ENCODE data around the gene HS1BP3. TPM values are rescaled to one million over a fixed set of nuclear protein-coding genes. Genes with fewer than 3 reads are reported as not detected.

HS1BP3 gene
- total RNA-seq, 1 experiment from 2014 or later, result 19.6 TPM

- no peaks in the 10 kb centered on the region for H3K79me2 ChIP-seq (ENCODE audit: low read length)
- H3K9ac ChIP-seq (ENCODE audit: low read length), result no peak overlapping the region
- H3K27me3 ChIP-seq (ENCODE audit: low read length), result no peaks in the 10 kb centered on the region
- no peaks in the 10 kb centered on the region for H3K36me3 ChIP-seq (ENCODE audit: low read depth, low read length)
- H3K27ac ChIP-seq (ENCODE audit: low read length), result no peak overlapping the region
- no peak for TF ChIP-seq CTCF (conservative IDR thresholded peaks at IDR 0.05; ENCODE audit: low read depth, low read length)
- TF ChIP-seq EZH2 (IDR thresholded peaks at IDR 0.05; ENCODE audit: low read length, unreplicated experiment), result no peak
- TF ChIP-seq EZH2phosphoT487 (IDR thresholded peaks at IDR 0.05; ENCODE audit: borderline replicate concordance, low read length), result no peak
- H3F3A ChIP-seq (ENCODE audit: low read length, unreplicated experiment), result no peaks in the 10 kb centered on the region
- peak overlapping the region; percentile 9 for H3K4me2 ChIP-seq (ENCODE audit: low read length)
- ATAC-seq (no peak), DNase-seq (peak; percentile 59)
- no peak overlapping the region for H2AFZ ChIP-seq (ENCODE audit: low read length)
- POLR2A ChIA-PET (ENCODE audit: unreplicated experiment), result no interaction called here
- no peaks in the 10 kb centered on the region for H3K9me2 ChIP-seq (replicated peaks; ENCODE audit: low read length)
- CTCF ChIA-PET, result interaction anchor here (0.5 to 2.0 kb wide), 4 partner anchors 188 to 328 kb away, joined by 5 to 17 read pairs (median 10); partner anchors contain the start of gene RHOB
- no peaks in the 10 kb centered on the region for H4K20me1 ChIP-seq (ENCODE audit: low read length)
- peaks cover 19% of the 10 kb centered on the region for H3K4me1 ChIP-seq (ENCODE audit: insufficient read depth, low read length)
- no peak overlapping the region for H3K4me3 ChIP-seq (ENCODE audit: low read length)
- intact Hi-C loops (cut with micrococcal nuclease), result loop anchor here (1.0 to 2.0 kb wide), 2 partner anchors 34 to 223 kb away; no protein-coding TSS in a partner anchor
- H3K9me3 ChIP-seq (ENCODE audit: low read length), result no peaks in the 10 kb centered on the region
- no TSS peak for BruUV-seq (replicated peaks)
Measured at GRCh38 chr2:20634507-20635112, 16.3 kb downstream of the HS1BP3 start.

GRCh38 chr2:20633794-20634506 is 16.9 kb downstream of the HS1BP3 start:
- H3K9ac ChIP-seq (ENCODE audit: low read length), result no peak overlapping the region
- no peak for ATAC-seq
- H3K4me1 ChIP-seq (ENCODE audit: insufficient read depth, low read length), result peaks cover 19% of the 10 kb centered on the region
- no peak overlapping the region for H2AFZ ChIP-seq (ENCODE audit: low read length)
- no peak overlapping the region for H3K4me3 ChIP-seq (ENCODE audit: low read length)
- ChIA-PET POLR2A (ENCODE audit: unreplicated experiment) (no interaction called here), CTCF (interaction anchor here (0.8 kb wide), 1 partner anchor 187 kb away, joined by 9 read pairs; the partner anchor contains the start of gene RHOB)
- no peaks in the 10 kb centered on the region for H3K79me2 ChIP-seq (ENCODE audit: low read length)
- no peaks in the 10 kb centered on the region for H3K36me3 ChIP-seq (ENCODE audit: low read depth, low read length)
- DNase-seq, result no peak
- no peaks in the 10 kb centered on the region for H3K9me2 ChIP-seq (replicated peaks; ENCODE audit: low read length)
- TF ChIP-seq EZH2 (IDR thresholded peaks at IDR 0.05; ENCODE audit: low read length, unreplicated experiment), result no peak
- H3K4me2 ChIP-seq (ENCODE audit: low read length), result peak overlapping the region; percentile 9; the same call in 1 of the 2 replicates
- H3K27me3 ChIP-seq (ENCODE audit: low read length), result no peaks in the 10 kb centered on the region
- no peaks in the 10 kb centered on the region for H3K9me3 ChIP-seq (ENCODE audit: low read length)
- H3F3A ChIP-seq (ENCODE audit: low read length, unreplicated experiment), result no peaks in the 10 kb centered on the region
- intact Hi-C loops (cut with micrococcal nuclease), result loop anchor here (2.0 kb wide), 1 partner anchor 33 kb away; no protein-coding TSS in a partner anchor
- BruUV-seq (replicated peaks), result no TSS peak
- H4K20me1 ChIP-seq (ENCODE audit: low read length), result no peaks in the 10 kb centered on the region
- H3K27ac ChIP-seq (ENCODE audit: low read length), result no peak overlapping the region

GRCh38 chr2:20633001-20633400 is 17.9 kb downstream of the HS1BP3 start:
- Histone ChIP-seq H3K36me3 (ENCODE audit: low read depth, low read length) (no peaks in the 10 kb centered on the region), H3K27me3 (ENCODE audit: low read length) (no peaks in the 10 kb centered on the region), H3F3A (ENCODE audit: low read length, unreplicated experiment) (no peaks in the 10 kb centered on the region), H3K4me3 (ENCODE audit: low read length) (no peak overlapping the region), H4K20me1 (ENCODE audit: low read length) (no peaks in the 10 kb centered on the region), H3K4me2 (ENCODE audit: low read length) (no peak overlapping the region), H3K4me1 (ENCODE audit: insufficient read depth, low read length) (peaks cover 19% of the 10 kb centered on the region), H3K9me2 (replicated peaks; ENCODE audit: low read length) (no peaks in the 10 kb centered on the region), H3K27ac (ENCODE audit: low read length) (no peak overlapping the region), H3K9ac (ENCODE audit: low read length) (no peak overlapping the region), H3K9me3 (ENCODE audit: low read length) (no peaks in the 10 kb centered on the region), H2AFZ (ENCODE audit: low read length) (no peak overlapping the region), H3K79me2 (ENCODE audit: low read length) (no peaks in the 10 kb centered on the region)
- DNase-seq (no peak), ATAC-seq (no peak)
- TF ChIP-seq CTCF (conservative IDR thresholded peaks at IDR 0.05; ENCODE audit: low read depth, low read length) (no peak), EZH2phosphoT487 (IDR thresholded peaks at IDR 0.05; ENCODE audit: borderline replicate concordance, low read length) (no peak), EZH2 (IDR thresholded peaks at IDR 0.05; ENCODE audit: low read length, unreplicated experiment) (no peak)
- BruUV-seq (replicated peaks), result no TSS peak
- CTCF ChIA-PET, result no interaction called here
- POLR2A ChIA-PET (ENCODE audit: unreplicated experiment), result no interaction called here
- intact Hi-C loops (cut with micrococcal nuclease), result no loop called here

All from PC-3 (cell line).